GM18498 (cell line): ENCODE results near the gene SZT2.
"Not testable (repeated sequence)": the region's sequence is repeated elsewhere in the genome, so short reads cannot be mapped to it uniquely, and the experiment has no call there.

Source experiments
- ATAC-seq: cut with Tn5 transposase; IDR thresholded peaks from one replicate; pipeline ENCODE4 v1.9.1; 2021; ENCODE audit warnings: mild to moderate bottlenecking, moderate library complexity; ENCODE audit not compliant: unreplicated experiment

SZT2 gene

DNA sequence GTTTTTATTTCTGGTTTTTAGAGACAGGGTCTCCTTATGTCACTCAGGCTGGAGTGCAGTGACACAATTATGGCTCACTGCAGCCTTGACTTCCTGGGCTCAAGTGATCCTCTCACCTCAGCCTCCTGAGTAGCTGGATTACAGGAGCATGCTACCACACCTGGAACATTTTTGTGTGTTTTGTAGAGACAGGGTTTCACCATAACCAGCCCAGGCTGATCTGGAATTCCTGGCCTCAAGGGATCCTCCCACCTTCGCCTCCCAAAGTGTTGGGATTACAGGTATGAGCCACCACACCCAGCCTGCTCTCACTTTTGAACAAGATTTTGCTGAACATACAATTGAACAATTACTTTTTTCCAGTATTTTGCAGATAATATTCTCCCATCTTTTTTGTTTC lies 88.0 kb downstream of the SZT2 start:
- no peak for ATAC-seq

GRCh38 chr1:43479414-43479813 lies 89.7 kb downstream of the SZT2 start:
- no peak for ATAC-seq

DNA sequence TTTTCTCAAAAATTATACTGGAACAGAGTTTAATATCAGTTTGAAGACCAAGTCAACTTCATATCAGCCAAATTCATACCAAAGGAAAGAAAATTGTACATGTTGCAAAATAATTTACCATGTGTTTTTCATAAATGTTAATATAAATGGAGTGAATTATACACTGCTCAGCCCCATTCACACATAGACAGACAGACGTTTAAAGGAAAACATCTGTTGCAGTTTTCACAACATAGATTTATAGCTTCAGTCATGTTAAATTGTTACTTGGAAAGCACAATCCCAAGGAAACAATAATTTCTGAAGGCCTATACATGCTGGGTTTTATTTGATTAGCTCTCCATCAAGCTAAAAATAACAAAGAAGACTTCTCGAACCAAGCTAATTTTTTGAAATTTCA lies 91.8 kb downstream of the SZT2 start:
- no peak for ATAC-seq

- no peak for ATAC-seq
Measured at GRCh38 chr1:43482215-43482614, 92.5 kb downstream of the SZT2 start.

DNA sequence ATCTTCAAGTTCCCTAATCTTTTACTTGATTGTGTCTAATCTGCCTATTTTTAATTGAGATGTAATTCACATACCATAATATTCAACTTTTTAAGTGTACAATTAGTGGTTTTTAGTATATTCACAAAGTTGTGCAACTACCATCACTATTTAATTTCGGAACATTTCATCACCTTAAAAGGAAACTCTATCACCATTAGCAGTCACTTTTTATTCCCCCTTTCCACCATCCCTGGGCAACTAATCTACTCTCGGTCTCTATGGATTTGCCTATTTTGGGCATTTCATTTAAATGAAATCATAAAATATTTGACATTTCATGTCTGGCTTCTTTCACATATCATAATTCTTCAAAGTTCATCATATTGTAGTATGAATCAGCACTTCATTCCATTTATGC lies 94.7 kb downstream of the SZT2 start:
- no peak for ATAC-seq

DNA sequence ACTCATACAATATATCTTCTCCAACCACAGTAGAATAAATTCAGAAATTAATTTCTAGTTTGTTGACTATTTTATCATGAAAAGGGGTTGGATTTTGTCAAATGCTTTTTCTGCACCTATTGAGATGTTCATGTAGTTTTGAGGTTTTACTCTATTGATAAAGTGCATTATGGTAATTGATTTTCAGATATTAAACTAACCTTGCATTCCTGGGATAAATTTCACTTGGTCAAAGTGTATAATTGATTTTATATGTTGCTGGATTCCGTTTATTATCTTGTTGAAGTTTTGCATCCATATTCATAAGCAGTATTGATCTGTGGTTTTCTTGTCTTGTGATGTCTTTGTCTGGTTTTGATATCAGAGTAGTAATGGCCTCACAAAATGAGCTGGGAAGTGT lies 98.5 kb downstream of the SZT2 start:
- no peak for ATAC-seq

DNA sequence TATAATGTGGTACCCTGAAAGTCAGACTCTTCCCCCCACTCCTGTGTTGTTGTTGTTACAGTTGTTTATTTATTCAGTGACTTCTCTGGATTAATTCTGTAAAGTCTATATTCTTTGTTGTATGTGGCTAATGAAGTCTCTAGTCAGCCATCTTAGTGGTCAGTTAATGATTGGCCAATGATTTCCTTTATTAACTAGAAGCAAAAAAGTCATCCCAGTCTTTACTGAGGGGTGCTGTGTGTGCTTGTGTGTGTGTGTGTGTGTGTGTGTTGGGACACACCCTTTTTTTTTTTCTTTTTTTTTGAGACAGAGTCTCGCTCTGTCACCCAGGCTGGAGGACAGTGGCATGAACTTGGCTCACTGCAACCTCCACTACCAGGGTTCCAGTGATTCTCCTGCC lies 101.4 kb downstream of the SZT2 start:
- no peak for ATAC-seq

DNA sequence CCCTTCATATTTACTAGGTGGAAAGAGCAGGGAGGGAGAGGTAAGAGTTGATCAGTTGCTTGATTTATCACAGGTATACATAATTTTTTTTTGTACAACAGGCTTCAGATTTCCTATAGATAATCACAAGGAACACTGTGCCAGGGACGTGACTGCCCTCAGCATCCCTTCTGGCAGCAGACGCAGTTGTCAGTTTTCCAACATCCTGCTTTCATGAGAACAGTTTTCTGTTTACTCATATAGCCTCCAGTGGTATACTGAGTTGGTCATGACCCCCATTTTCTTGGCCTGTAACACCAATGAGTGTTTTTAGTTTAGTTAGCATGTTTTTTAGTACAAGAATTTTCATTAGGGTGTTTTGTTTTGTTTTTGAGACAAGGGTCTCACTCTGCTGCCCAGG lies 103.1 kb downstream of the SZT2 start:
- ATAC-seq: no peak

GRCh38 chr1:43493661-43494450 lies 104.2 kb downstream of the SZT2 start:
- ATAC-seq: no peak

DNA sequence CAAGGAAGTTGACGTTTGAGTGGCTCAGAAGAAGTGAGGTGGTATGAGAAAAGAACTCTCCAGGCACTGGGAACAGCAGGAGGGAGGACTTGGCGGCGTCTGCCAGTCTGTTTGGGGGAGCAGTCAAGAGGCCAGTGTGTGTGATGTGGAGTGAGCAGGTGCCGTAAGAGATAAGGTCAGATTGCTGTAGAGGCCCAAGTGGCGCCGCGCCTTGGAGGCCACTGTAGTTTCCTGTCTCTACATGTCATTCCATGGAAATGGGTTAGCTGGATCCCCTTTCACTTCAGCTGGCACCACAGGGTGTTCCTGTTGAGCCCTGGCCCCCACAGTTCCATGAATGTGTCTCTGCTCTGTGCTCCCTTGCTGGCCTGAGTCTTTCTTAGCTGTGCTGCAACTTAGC lies 105.5 kb downstream of the SZT2 start:
- ATAC-seq: no peak

DNA sequence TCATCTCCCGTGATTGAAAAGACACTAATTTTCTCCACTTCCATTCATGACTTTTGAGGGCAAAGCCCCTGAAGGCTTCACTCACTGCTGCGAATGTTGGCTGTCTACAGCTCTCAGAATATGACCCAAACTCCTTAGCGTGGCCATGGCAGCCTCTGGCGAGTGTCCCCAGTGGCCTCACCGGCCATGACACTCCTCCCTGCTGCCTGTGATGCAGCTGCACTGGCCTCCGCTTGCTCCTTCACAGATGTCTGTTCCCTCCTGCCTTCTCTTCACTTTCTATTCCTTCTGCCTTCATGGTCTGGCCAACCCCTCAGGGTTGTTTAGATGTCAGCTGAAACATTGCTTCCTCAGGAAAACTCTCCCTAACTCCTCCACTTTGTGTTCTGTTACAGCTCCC lies 110.2 kb downstream of the SZT2 start:
- no peak for ATAC-seq

DNA sequence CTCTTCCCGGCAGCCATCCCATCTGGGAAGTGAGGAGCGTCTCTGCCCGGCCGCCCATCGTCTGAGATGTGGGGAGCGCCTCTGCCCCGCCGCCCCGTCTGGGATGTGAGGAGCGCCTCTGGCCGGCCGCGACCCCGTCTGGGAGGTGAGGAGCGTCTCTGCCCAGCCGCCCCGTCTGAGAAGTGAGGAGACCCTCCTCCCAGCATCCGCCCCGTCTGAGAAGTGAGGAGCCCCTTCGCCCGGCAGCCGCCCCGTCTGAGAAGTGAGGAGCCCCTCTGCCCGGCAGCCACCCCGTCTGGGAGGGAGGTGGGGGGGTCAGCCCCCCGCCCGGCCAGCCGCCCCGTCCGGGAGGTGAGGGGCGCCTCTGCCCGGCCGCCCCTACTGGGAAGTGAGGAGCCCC lies 112.1 kb downstream of the SZT2 start:
- ATAC-seq: not testable (repeated sequence)

DNA sequence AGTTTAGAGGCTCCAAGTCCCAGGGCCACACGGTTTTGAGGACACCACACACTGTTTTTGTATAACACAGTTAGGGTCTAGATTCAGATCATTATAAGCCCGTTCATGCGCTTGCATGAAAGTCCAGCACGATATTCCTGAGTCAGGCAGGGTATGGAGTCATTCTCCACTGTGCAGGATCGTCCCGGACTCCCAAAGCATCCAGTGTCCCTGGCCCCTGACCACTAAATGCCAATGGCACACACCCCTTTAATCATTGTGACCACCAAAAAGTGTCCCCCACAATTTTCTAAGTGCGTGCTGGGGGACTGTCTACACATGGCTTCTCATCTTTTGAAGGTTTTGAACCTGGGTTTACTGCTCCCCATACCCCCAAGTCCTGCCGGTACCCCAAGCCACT lies 113.8 kb downstream of the SZT2 start:
- ATAC-seq: no peak
